Transverse colon (tissue), 4 donors: ENCODE data around the gene SDHAF4. TPM values are rescaled to one million over a fixed set of nuclear protein-coding genes. Genes with fewer than 3 reads are reported as not detected.

Source experiments
- total RNA-seq, 4 donors: library from RNA; depleted of rRNA; stranded (reverse); fragments of >200 nt; gene quantifications; one replicate each; pipeline ENCODE4 v1.1.0, GENCODE V29; 2016

The SDHAF4 gene
- total RNA-seq, 4 donors from 2014 or later: 1.9 to 8.3 (median 5.3) TPM

Other genes with a start within 250 kb of the SDHAF4 start
- 100 to 1,000 TPM in 1 of 4 donors, 10 to 100 TPM in 3; 38.9 to 115 (median 65.7) TPM for gene FAM135A, start 153.4 kb upstream of the SDHAF4 start, total RNA-seq
- gene SMAP1, start 101.0 kb downstream of the SDHAF4 start, total RNA-seq: 10 to 100 TPM; 10.3 to 49.3 (median 35.3) TPM